ENCODE measurements around the gene CTPS2. TPM values are rescaled to one million over a fixed set of nuclear protein-coding genes. Genes with fewer than 3 reads are reported as not detected.
A peak's percentile ranks its signal among the peaks of the same experiment; 100 is the strongest.
"Not testable (repeated sequence)": the region's sequence is repeated elsewhere in the genome, so short reads cannot be mapped to it uniquely, and the experiment has no call there.

The CTPS2 gene
- total RNA-seq, 1 donor from 2014 or later, result 11.4 TPM

DNA sequence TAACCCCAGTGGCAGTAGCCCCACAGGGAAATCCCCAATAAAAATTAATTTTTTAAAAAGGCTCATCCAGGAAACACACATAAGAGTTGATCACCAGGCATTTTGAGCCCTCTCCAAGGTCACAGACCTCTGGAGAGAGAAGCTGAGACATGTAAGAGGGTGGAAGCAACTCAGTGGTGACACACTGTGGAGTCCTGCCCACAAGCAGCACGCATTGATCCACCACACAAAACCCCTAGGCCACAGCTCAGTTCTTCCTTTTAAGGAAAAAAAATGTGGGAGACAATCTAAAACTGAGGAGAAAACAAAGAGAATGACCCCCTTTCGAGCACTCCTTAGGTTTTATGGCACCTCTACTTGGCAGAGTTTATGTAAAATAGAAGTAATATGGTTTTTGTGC lies 134.3 kb downstream of the CTPS2 start:
- no peak overlapping the region for H3K4me2 ChIP-seq (ENCODE audit: low read length)
- H3K4me1 ChIP-seq (ENCODE audit: insufficient read depth, low read length), result no peaks in the 10 kb centered on the region
- H3K79me2 ChIP-seq (ENCODE audit: insufficient read depth, low read length), result no peaks in the 10 kb centered on the region
- H3K27ac ChIP-seq (ENCODE audit: low read depth, low read length), result no peak overlapping the region
- no peaks in the 10 kb centered on the region for H3K9me3 ChIP-seq (ENCODE audit: insufficient read depth, low read depth, low read length)
- no peak overlapping the region for H3K27ac Mint-ChIP-seq (ENCODE audit: unreplicated experiment)
- no peaks in the 10 kb centered on the region for H4K20me1 ChIP-seq (ENCODE audit: insufficient read depth, low read length)
- H2AFZ ChIP-seq (ENCODE audit: low read depth, low read length), result no peak overlapping the region
- peak; percentile 97 for FAIRE-seq
- H3K36me3 ChIP-seq (ENCODE audit: insufficient read depth, low read length), result no peaks in the 10 kb centered on the region
- H3K27me3 ChIP-seq (ENCODE audit: insufficient read depth, low read length), result no peaks in the 10 kb centered on the region
- H3K9ac ChIP-seq (ENCODE audit: low read length), result no peak overlapping the region
- no peak overlapping the region for H3K4me3 Mint-ChIP-seq (ENCODE audit: unreplicated experiment)
- TF ChIP-seq, protein P1, sequence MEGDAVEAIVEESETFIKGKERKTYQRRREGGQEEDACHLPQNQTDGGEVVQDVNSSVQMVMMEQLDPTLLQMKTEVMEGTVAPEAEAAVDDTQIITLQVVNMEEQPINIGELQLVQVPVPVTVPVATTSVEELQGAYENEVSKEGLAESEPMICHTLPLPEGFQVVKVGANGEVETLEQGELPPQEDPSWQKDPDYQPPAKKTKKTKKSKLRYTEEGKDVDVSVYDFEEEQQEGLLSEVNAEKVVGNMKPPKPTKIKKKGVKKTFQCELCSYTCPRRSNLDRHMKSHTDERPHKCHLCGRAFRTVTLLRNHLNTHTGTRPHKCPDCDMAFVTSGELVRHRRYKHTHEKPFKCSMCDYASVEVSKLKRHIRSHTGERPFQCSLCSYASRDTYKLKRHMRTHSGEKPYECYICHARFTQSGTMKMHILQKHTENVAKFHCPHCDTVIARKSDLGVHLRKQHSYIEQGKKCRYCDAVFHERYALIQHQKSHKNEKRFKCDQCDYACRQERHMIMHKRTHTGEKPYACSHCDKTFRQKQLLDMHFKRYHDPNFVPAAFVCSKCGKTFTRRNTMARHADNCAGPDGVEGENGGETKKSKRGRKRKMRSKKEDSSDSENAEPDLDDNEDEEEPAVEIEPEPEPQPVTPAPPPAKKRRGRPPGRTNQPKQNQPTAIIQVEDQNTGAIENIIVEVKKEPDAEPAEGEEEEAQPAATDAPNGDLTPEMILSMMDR (IDR thresholded peaks at IDR 0.05; ENCODE audit: insufficient read depth, low read depth, low read length), result no peak
- no peak for TF ChIP-seq EZH2 (IDR thresholded peaks at IDR 0.05; ENCODE audit: insufficient read depth, low read length)
- DNase-seq (ENCODE audit: low read depth), result no peak
- H3K27me3 Mint-ChIP-seq (ENCODE audit: low read depth, unreplicated experiment), result no peaks in the 10 kb centered on the region
- no peaks in the 10 kb centered on the region for H3K36me3 Mint-ChIP-seq (ENCODE audit: low read depth, unreplicated experiment)
- H3K9me3 Mint-ChIP-seq (ENCODE audit: unreplicated experiment), result no peaks in the 10 kb centered on the region
- H3K4me1 Mint-ChIP-seq (ENCODE audit: low read depth, unreplicated experiment), result peaks cover 2% of the 10 kb centered on the region
- H3K4me3 ChIP-seq (ENCODE audit: insufficient read depth, low read depth, low read length), result no peak overlapping the region

DNA sequence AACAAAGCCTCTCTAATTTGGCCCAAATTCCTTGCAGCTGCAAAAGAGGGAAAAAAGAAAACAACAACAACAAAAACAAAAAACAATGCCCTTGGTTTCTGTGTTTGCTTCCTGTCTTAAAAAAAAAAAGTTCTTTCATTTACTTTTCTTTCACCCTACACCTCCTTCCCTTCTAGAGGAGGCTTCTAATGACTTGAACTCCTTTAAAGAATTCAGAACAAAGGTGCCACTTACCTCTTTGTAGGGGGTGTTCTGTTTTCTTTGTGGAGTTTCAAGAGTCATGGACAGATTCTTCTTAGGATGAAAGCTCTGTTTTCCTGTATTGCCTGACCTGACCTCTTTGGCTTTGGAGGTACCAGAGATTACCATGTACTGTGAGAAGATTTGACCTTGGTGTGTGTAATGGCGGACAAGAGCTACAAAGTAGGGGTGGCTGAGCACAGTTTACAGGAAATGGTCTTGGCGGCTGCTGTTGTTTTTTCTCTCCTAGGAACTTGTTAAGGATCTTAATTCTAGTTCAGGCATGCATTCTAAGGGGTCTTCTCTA lies 134.9 kb downstream of the CTPS2 start:
- Histone ChIP-seq H3K27ac (ENCODE audit: low read depth, low read length) (no peak overlapping the region), H3K36me3 (ENCODE audit: insufficient read depth, low read length) (no peaks in the 10 kb centered on the region), H2AFZ (ENCODE audit: low read depth, low read length) (no peak overlapping the region), H3K79me2 (ENCODE audit: insufficient read depth, low read length) (no peaks in the 10 kb centered on the region), H3K4me3 (ENCODE audit: insufficient read depth, low read depth, low read length) (no peak overlapping the region), H3K4me1 (ENCODE audit: insufficient read depth, low read length) (no peaks in the 10 kb centered on the region), H3K9ac (ENCODE audit: low read length) (no peak overlapping the region), H4K20me1 (ENCODE audit: insufficient read depth, low read length) (no peaks in the 10 kb centered on the region), H3K4me2 (ENCODE audit: low read length) (no peak overlapping the region), H3K9me3 (ENCODE audit: insufficient read depth, low read depth, low read length) (no peaks in the 10 kb centered on the region), H3K27me3 (ENCODE audit: insufficient read depth, low read length) (no peaks in the 10 kb centered on the region)
- Mint-ChIP-seq H3K27me3 (ENCODE audit: low read depth, unreplicated experiment) (no peaks in the 10 kb centered on the region), H3K27ac (ENCODE audit: unreplicated experiment) (peak overlapping the region; percentile 18), H3K4me3 (ENCODE audit: unreplicated experiment) (no peak overlapping the region), H3K4me1 (ENCODE audit: low read depth, unreplicated experiment) (peaks cover 2% of the 10 kb centered on the region), H3K36me3 (ENCODE audit: low read depth, unreplicated experiment) (no peaks in the 10 kb centered on the region), H3K9me3 (ENCODE audit: unreplicated experiment) (no peaks in the 10 kb centered on the region)
- no peak for TF ChIP-seq EZH2 (IDR thresholded peaks at IDR 0.05; ENCODE audit: insufficient read depth, low read length)
- TF ChIP-seq, protein P1 (IDR thresholded peaks at IDR 0.05; ENCODE audit: insufficient read depth, low read depth, low read length), result no peak
- FAIRE-seq, result peak; percentile 52
- DNase-seq (ENCODE audit: low read depth), result no peak

DNA sequence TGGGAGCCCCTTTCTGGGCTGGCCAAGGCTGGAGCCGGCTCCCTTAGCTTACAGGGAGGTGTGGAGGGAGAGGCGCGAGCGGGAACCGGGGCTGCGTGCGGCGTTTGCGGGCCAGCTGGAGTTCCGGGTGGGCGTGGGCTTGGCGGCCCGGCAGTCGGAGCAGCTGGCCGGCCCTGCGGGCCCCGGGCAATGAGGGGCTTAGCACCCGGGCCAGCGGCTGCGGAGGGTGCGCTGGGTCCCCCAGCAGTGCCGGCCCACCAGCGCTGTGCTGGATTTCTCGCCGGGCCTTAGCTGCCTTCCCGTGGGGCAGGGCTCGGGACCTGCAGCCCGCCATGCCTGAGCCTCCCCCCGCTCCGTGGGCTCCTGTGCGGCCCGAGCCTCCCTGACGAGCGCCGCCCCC lies 137.1 kb downstream of the CTPS2 start:
- H3K4me3 Mint-ChIP-seq (ENCODE audit: unreplicated experiment); H3K4me2 ChIP-seq (ENCODE audit: low read length): not testable (repeated sequence)

More for the DNA sequence above, 137.1 kb downstream of the CTPS2 start:
- H3K9ac ChIP-seq (ENCODE audit: low read length); H3K36me3 ChIP-seq (ENCODE audit: insufficient read depth, low read length); H3K36me3 Mint-ChIP-seq (ENCODE audit: low read depth, unreplicated experiment); H3K9me3 ChIP-seq (ENCODE audit: insufficient read depth, low read depth, low read length); H3K79me2 ChIP-seq (ENCODE audit: insufficient read depth, low read length); H3K4me1 Mint-ChIP-seq (ENCODE audit: low read depth, unreplicated experiment); H3K27me3 ChIP-seq (ENCODE audit: insufficient read depth, low read length); H3K27ac ChIP-seq (ENCODE audit: low read depth, low read length); DNase-seq (ENCODE audit: low read depth); H3K27me3 Mint-ChIP-seq (ENCODE audit: low read depth, unreplicated experiment); H2AFZ ChIP-seq (ENCODE audit: low read depth, low read length); H3K27ac Mint-ChIP-seq (ENCODE audit: unreplicated experiment); H3K4me3 ChIP-seq (ENCODE audit: insufficient read depth, low read depth, low read length); H3K9me3 Mint-ChIP-seq (ENCODE audit: unreplicated experiment); FAIRE-seq; H4K20me1 ChIP-seq (ENCODE audit: insufficient read depth, low read length); H3K4me1 ChIP-seq (ENCODE audit: insufficient read depth, low read length): not testable (repeated sequence)
